GM12878 (cell line): Measurements from ENCODE around the gene PLA2G1B. TPM values are rescaled to one million over a fixed set of nuclear protein-coding genes. Genes with fewer than 3 reads are reported as not detected.

Source experiments
- ATAC-seq: fragments of 200-7000 bp; cut with Tn5 transposase; 3 replicates; pipeline ENCODE4 v1.9.1; 2020; ENCODE audit warnings: mild to moderate bottlenecking, moderate library complexity
- BruUV-seq: library from RNA; stranded (reverse); fragments of 400-500 nt; replicated peaks from 2 replicates; lab custom pipeline; 2021; lab: Mats Ljungman, UMichigan
- CTCF ChIA-PET: fragments of 300-600 bp; sonication (Branson Sonifier 250); formaldehyde crosslinking; extraction: SDS; loops from one replicate; lab custom pipeline; 2021; ENCODE audit warnings: inconsistent platforms; lab: Yijun Ruan, JAX
- POLR2A ChIA-PET: fragments of 350-600 bp; formaldehyde crosslinking; extraction: SDS; loops from one replicate; lab custom pipeline; 2021; ENCODE audit warnings: inconsistent platforms; lab: Charles Lee
- RAD21 ChIA-PET: fragments of 300-600 bp; sonication (Branson Sonifier 250); formaldehyde crosslinking; loops from one replicate; lab custom pipeline; 2023; ENCODE audit warnings: antibody characterized with exemption; ENCODE audit not compliant: unreplicated experiment; lab: Charles Lee
- SMC1A ChIA-PET: fragments of 300-600 bp; sonication (Branson Sonifier 250); formaldehyde crosslinking; loops from one replicate; lab custom pipeline; 2023; ENCODE audit not compliant: unreplicated experiment, uncharacterized antibody; lab: Charles Lee
- DNase-seq: peaks from one replicate; pipeline ENCODE4 v3.0.0-alpha.2; 2011; ENCODE audit warnings: low read depth, low spot score
- FAIRE-seq: peaks from 3 replicates; lab custom pipeline; 2011; peaks lifted over from hg19 to GRCh38; lab: Jason Lieb, UNC
- H2AFZ ChIP-seq: 2 replicates; pipeline ENCODE4 v1.6.0; 2011; ENCODE audit warnings: low read depth, low read length, control low read depth; ENCODE audit not compliant: control insufficient read depth
- H3K27ac ChIP-seq: 2 replicates; pipeline ENCODE4 v1.5.1; 2011; ENCODE audit warnings: control low read depth; ENCODE audit not compliant: control insufficient read depth, insufficient read depth
- H3K27me3 ChIP-seq, 2 experiments: replicated peaks in 1 of 2; 2 replicates each; pipeline versions ENCODE4 v1.6.0 to v1.6.1; 2011; ENCODE audit warnings: low read length in 1 of 2; ENCODE audit not compliant: control insufficient read depth in 2 of 2, insufficient read depth in 2 of 2
- H3K36me3 ChIP-seq, 2 experiments: 2 replicates each; pipeline ENCODE4 v1.5.1; 2011; ENCODE audit warnings: low read length in 1 of 2; ENCODE audit not compliant: control insufficient read depth in 2 of 2, insufficient read depth in 2 of 2
- H3K4me1 ChIP-seq: 2 replicates; pipeline ENCODE4 v1.6.1; 2011; ENCODE audit warnings: mild to moderate bottlenecking, low read length, moderate library complexity, mixed read lengths; ENCODE audit not compliant: control insufficient read depth, insufficient read depth
- H3K4me2 ChIP-seq: 2 replicates; pipeline ENCODE4 v1.6.0; 2011; ENCODE audit warnings: control low read depth; ENCODE audit not compliant: control insufficient read depth, insufficient read depth
- H3K4me3 ChIP-seq: fragments of 200-600 bp; sonication (generic); 2 replicates; pipeline ENCODE4 v1.5.1; 2016
- H3K79me2 ChIP-seq: 2 replicates; pipeline ENCODE4 v1.6.0; 2011; ENCODE audit warnings: low read length; ENCODE audit not compliant: control insufficient read depth, insufficient read depth
- H3K9ac ChIP-seq: 2 replicates; pipeline ENCODE4 v1.8.0; 2011; ENCODE audit warnings: low read length, control low read depth, mixed read lengths; ENCODE audit not compliant: control insufficient read depth, insufficient read depth
- H3K9me3 ChIP-seq: replicated peaks from 3 replicates; pipeline ENCODE4 v1.5.1; 2011; ENCODE audit warnings: mild to moderate bottlenecking, low read length; ENCODE audit not compliant: control insufficient read depth, insufficient read depth
- H4K20me1 ChIP-seq: 2 replicates; pipeline ENCODE4 v1.6.0; 2011; ENCODE audit not compliant: control insufficient read depth, insufficient read depth
- BMI1 ChIP-seq: fragments of 450-650 bp; IDR thresholded peaks from 2 replicates; pipeline ENCODE4 v1.6.1; 2016; ENCODE audit warnings: mild to moderate bottlenecking, moderate library complexity, borderline replicate concordance
- E2F4 ChIP-seq: IDR thresholded peaks from 2 replicates; pipeline ENCODE4 v1.6.1; 2012; ENCODE audit warnings: low read depth, low read length, improper control_type of control experiment
- HDGF ChIP-seq: fragments of 450-650 bp; IDR thresholded peaks from 2 replicates; pipeline ENCODE4 v1.6.1; 2016; ENCODE audit warnings: antibody characterized with exemption
- IRF5 ChIP-seq: fragments of 450-650 bp; IDR thresholded peaks from 2 replicates; pipeline ENCODE4 v1.6.1; 2017; ENCODE audit warnings: borderline replicate concordance
- MYC ChIP-seq: IDR thresholded peaks from 2 replicates; pipeline ENCODE4 v1.6.1; 2011; ENCODE audit warnings: mild to moderate bottlenecking, low read length, moderate library complexity, inconsistent platforms; ENCODE audit not compliant: insufficient read depth, insufficient replicate concordance, insufficient read length, severe bottlenecking
- PAX5 ChIP-seq: IDR thresholded peaks from 2 replicates; pipeline ENCODE4 v1.6.1; 2011; ENCODE audit warnings: low read depth, low read length, borderline replicate concordance
- TBL1XR1 ChIP-seq: IDR thresholded peaks from 2 replicates; pipeline ENCODE4 v1.6.1; 2012; ENCODE audit warnings: low read depth, low read length, improper control_type of control experiment
- WGBS: methylation state at CpG from one replicate; pipeline ENCODE4 v1.1.6; 2016; ENCODE audit warnings: low lambda C conversion rate; ENCODE audit not compliant: insufficient replicate concordance, insufficient coverage; ENCODE audit errors: missing lambda C conversion rate; 5-methylcytosine and 5-hydroxymethylcytosine counted together
- in situ Hi-C: fragments of 300-500 bp; cut with MboI; formaldehyde crosslinking; loops from 9 replicates; pipeline ENCODE4 v1.14.3; 2018; ENCODE audit warnings: mixed read lengths
- intact Hi-C: fragments of 100-400 bp; cut with micrococcal nuclease; formaldehyde crosslinking; loops from one replicate; pipeline ENCODE4 v1.14.2; 2022; ENCODE audit not compliant: unreplicated experiment
- polyA plus RNA-seq, 11 experiments: library from polyadenylated mRNA; depleted of rRNA in 4 of 11; unstranded in 6 of 11; stranded (reverse) in 5 of 11; fragments of >200 nt; fragmentation: Nextera tagmentation in 4 of 11; fragmentation: Illumina TruSeq in 1 of 11; extraction: Ambion mirVana in 4 of 11; extraction: Trizol in 1 of 11; gene quantifications; 1 replicate in 1 of 11; 2 replicates in 10 of 11; pipeline versions ENCODE4 v1.2.1 to v1.2.3, GENCODE V29; 2011 to 2016; ENCODE audit warnings: inconsistent platforms in 2 of 11, missing spikeins in 2 of 11, low read depth in 1 of 11
- total RNA-seq, 4 experiments: library from RNA; depleted of rRNA in 3 of 4; stranded (reverse); fragments of >200 nt in 3 of 4; fragmentation: Illumina TruSeq in 1 of 4; extraction: Trizol in 1 of 4; gene quantifications; 2 replicates each; pipeline versions ENCODE4 v1.2.1 to v1.2.3, GENCODE V29; 2013 to 2021
- TF ChIP-seq, protein P1 (sequence below): IDR thresholded peaks from 2 replicates; pipeline ENCODE4 v1.6.1; 2012; ENCODE audit warnings: low read depth, low read length, improper control_type of control experiment
- TF ChIP-seq, protein P2 (sequence below): IDR thresholded peaks from 2 replicates; pipeline ENCODE4 v1.6.1; 2011; ENCODE audit warnings: borderline replicate concordance, low read depth, mild to moderate bottlenecking, moderate library complexity, low read length; ENCODE audit not compliant: insufficient read depth, poor library complexity, severe bottlenecking

PLA2G1B gene
- total and polyA plus RNA-seq, 10 of the 15 experiments (the other 5 are each of a cell fraction or from before 2014, with no cell fraction given), result not detected

GRCh38 chr12:120324841-120325417, 2.6 kb downstream of the PLA2G1B start:
- peak; percentile 11; the same call in 1 of the 3 replicates for ATAC-seq
- ChIA-PET CTCF (interaction anchor here (0.7 to 2.2 kb wide), 9 partner anchors 10 to 111 kb away, joined by 3 to 6 read pairs (median 4); no protein-coding TSS in a partner anchor), RAD21 (interaction anchor here (0.7 kb wide), 1 partner anchor 32 kb away, joined by 3 read pairs; the partner anchor contains the start of gene RNU4-1), SMC1A (no interaction called here), POLR2A (no interaction called here)
- H3K4me2 ChIP-seq, result no peak overlapping the region
- no peak overlapping the region for H3K9ac ChIP-seq
- no peaks in the 10 kb centered on the region for H3K4me1 ChIP-seq
- BruUV-seq, result no TSS peak
- H3K79me2 ChIP-seq, result no peaks in the 10 kb centered on the region
- no peaks in the 10 kb centered on the region for H4K20me1 ChIP-seq
- 36% methylated on average over 9 of the region's 9 CpGs for WGBS
- intact Hi-C loops, result loop anchor here (1.0 to 2.0 kb wide), 2 partner anchors 105 to 256 kb away; partner anchors contain the start of gene POP5
- H3K36me3 ChIP-seq, result no peaks in the 10 kb centered on the region
- H2AFZ ChIP-seq, result no peak overlapping the region; the same call in 1 of the 2 replicates
- no peak for FAIRE-seq
- TF ChIP-seq TBL1XR1, result no peak
- TF ChIP-seq, all 136 proteins: peak for 0
- Histone ChIP-seq H3K27me3 (no peaks in the 10 kb centered on the region), H3K4me3 (no peak overlapping the region), H3K27ac (no peak overlapping the region), H3K9me3 (no peaks in the 10 kb centered on the region)
- in situ Hi-C loops, result loop anchor here (10.0 kb wide), 1 partner anchor 110 kb away; the partner anchor contains the start of gene COX6A1
- DNase-seq, result no peak

DNA sequence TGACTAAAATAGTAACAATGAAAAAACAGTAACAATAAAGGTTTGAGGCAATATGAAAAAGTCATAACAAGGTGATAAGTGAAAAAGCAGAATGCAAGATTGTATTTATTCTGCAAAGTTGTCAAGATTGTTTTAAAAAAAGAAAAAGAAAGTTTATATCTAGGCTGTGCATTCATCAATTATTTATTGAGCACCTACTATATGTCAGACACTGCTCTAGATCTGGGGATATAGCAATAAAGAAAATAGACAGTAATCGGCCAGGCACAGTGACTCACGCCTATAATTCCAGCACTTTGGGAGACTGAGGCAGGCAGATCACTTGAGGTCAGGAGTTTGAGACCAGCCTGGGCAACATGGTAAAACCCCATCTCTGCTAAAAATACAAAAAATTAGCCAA, 3.8 kb downstream of the PLA2G1B start:
- H4K20me1 ChIP-seq, result no peaks in the 10 kb centered on the region
- ChIA-PET CTCF (interaction anchor here (0.9 to 2.2 kb wide), 5 partner anchors 9 to 145 kb away, joined by 3 to 6 read pairs (median 4); no protein-coding TSS in a partner anchor), POLR2A (no interaction called here), RAD21 (no interaction called here), SMC1A (no interaction called here)
- no peaks in the 10 kb centered on the region for H3K36me3 ChIP-seq
- H3K27me3 ChIP-seq, result no peaks in the 10 kb centered on the region
- H3K4me1 ChIP-seq, result no peaks in the 10 kb centered on the region
- H3K79me2 ChIP-seq, result no peaks in the 10 kb centered on the region
- FAIRE-seq (no peak), DNase-seq (no peak), ATAC-seq (no peak)
- no peak overlapping the region for H3K9ac ChIP-seq
- H3K4me3 ChIP-seq, result no peak overlapping the region
- whole genome bisulfite sequencing, result 69% methylated on average over 2 of the region's 2 CpGs
- no peak overlapping the region for H2AFZ ChIP-seq
- H3K27ac ChIP-seq, result no peak overlapping the region
- intact Hi-C loops, result loop anchor here (2.0 kb wide), 1 partner anchor 257 kb away; the partner anchor contains the start of gene POP5
- H3K9me3 ChIP-seq, result no peaks in the 10 kb centered on the region
- BruUV-seq, result no TSS peak
- in situ Hi-C loops, result loop anchor here (10.0 kb wide), 1 partner anchor 111 kb away; the partner anchor contains the start of gene COX6A1
- H3K4me2 ChIP-seq, result no peak overlapping the region
- TF ChIP-seq BMI1 (no peak), HDGF (no peak), MYC (no peak), E2F4 (no peak), IRF5 (no peak), PAX5 (no peak)
- TF ChIP-seq, protein P1, sequence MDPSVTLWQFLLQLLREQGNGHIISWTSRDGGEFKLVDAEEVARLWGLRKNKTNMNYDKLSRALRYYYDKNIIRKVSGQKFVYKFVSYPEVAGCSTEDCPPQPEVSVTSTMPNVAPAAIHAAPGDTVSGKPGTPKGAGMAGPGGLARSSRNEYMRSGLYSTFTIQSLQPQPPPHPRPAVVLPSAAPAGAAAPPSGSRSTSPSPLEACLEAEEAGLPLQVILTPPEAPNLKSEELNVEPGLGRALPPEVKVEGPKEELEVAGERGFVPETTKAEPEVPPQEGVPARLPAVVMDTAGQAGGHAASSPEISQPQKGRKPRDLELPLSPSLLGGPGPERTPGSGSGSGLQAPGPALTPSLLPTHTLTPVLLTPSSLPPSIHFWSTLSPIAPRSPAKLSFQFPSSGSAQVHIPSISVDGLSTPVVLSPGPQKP, result no peak
- TF ChIP-seq, protein P2, sequence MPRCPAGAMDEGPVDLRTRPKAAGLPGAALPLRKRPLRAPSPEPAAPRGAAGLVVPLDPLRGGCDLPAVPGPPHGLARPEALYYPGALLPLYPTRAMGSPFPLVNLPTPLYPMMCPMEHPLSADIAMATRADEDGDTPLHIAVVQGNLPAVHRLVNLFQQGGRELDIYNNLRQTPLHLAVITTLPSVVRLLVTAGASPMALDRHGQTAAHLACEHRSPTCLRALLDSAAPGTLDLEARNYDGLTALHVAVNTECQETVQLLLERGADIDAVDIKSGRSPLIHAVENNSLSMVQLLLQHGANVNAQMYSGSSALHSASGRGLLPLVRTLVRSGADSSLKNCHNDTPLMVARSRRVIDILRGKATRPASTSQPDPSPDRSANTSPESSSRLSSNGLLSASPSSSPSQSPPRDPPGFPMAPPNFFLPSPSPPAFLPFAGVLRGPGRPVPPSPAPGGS, result no peak
